ENCODE data around the gene SPNS2.

DNA sequence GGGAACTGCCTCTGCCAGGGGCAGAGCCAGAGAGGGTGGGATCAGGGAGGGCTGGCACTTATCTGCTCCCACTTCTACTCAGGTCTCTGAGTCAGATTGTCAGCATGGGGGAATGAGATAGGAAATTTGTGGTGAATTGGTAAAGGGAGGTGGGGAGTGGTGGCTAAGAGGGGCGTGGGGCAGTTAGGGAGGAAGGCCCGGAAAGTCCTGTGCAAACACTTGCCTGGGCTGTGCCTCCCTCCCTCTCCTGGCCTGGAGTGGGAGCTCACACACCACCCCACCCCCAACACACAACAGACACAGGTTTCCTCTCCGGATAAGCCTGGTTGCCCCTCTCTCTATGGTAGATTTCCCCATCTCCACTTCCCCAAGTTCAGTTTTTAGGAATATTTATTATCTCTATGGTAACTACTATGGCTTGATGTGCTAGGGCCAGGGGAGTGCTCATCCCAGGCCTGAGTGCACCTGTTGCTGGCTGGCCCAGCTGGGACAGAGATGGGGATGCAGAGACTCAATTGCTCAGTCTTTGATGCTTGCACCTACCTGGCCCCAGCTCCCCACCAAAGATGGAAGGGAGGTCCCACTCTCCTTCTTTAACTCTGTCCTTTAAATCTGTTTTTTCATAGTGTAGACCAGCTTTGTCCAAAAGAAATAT is 2.7 kb downstream of the SPNS2 start:
- TF ChIP-seq POLR2AphosphoS5 (IDR thresholded peaks at IDR 0.05; ENCODE audit: insufficient read depth in 1 of 2, low read depth in 1 of 2): no peak
- TF ChIP-seq, protein P1, sequence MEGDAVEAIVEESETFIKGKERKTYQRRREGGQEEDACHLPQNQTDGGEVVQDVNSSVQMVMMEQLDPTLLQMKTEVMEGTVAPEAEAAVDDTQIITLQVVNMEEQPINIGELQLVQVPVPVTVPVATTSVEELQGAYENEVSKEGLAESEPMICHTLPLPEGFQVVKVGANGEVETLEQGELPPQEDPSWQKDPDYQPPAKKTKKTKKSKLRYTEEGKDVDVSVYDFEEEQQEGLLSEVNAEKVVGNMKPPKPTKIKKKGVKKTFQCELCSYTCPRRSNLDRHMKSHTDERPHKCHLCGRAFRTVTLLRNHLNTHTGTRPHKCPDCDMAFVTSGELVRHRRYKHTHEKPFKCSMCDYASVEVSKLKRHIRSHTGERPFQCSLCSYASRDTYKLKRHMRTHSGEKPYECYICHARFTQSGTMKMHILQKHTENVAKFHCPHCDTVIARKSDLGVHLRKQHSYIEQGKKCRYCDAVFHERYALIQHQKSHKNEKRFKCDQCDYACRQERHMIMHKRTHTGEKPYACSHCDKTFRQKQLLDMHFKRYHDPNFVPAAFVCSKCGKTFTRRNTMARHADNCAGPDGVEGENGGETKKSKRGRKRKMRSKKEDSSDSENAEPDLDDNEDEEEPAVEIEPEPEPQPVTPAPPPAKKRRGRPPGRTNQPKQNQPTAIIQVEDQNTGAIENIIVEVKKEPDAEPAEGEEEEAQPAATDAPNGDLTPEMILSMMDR (IDR thresholded peaks at IDR 0.05): no peak

Measured in vagina (tissue), 2 donors.